SU-DHL-6 (cell line): ENCODE measurements around the gene COL6A2.

Experiments used
- H2AFZ ChIP-seq: fragments of 200-600 bp; sonication (generic); 2 replicates; pipeline ENCODE4 v1.6.1; 2014; ENCODE audit warnings: low read depth, mild to moderate bottlenecking, moderate library complexity, mixed read lengths, antibody characterized with exemption, low read length; ENCODE audit not compliant: severe bottlenecking
- H3F3A ChIP-seq: fragments of 200-600 bp; shearing (Covaris generic); 2 replicates; pipeline ENCODE4 v1.6.0; 2016; ENCODE audit warnings: antibody characterized with exemption, mild to moderate bottlenecking; ENCODE audit not compliant: insufficient read depth
- H3K27ac ChIP-seq: fragments of 200-600 bp; sonication (generic); 2 replicates; pipeline ENCODE4 v1.5.1; 2016; ENCODE audit warnings: low read depth, mild to moderate bottlenecking, low read length, moderate library complexity, mixed read lengths
- H3K27me3 ChIP-seq: fragments of 200-600 bp; sonication (generic), shearing (Covaris generic); 2 replicates; pipeline ENCODE4 v1.6.0; 2014; ENCODE audit warnings: mild to moderate bottlenecking, low read length
- H3K36me3 ChIP-seq: fragments of 200-600 bp; sonication (generic); 2 replicates; pipeline ENCODE4 v1.6.1; 2014; ENCODE audit warnings: mild to moderate bottlenecking, low read length, mixed read lengths
- H3K4me2 ChIP-seq: fragments of 300-600, 200-600 bp; shearing (Covaris generic), sonication (generic); 2 replicates; pipeline ENCODE4 v1.6.0; 2014; ENCODE audit warnings: low read length, low read depth, mild to moderate bottlenecking; ENCODE audit not compliant: poor library complexity, severe bottlenecking
- H3K4me3 ChIP-seq: fragments of 200-600 bp; sonication (generic); 2 replicates; pipeline ENCODE4 v1.5.1; 2014; ENCODE audit warnings: antibody characterized with exemption, low read length, mild to moderate bottlenecking, mixed read lengths; ENCODE audit not compliant: insufficient read depth, poor library complexity, severe bottlenecking
- H3K79me2 ChIP-seq: fragments of 200-600 bp; sonication (generic); 2 replicates; pipeline ENCODE4 v1.6.1; 2014; ENCODE audit warnings: mild to moderate bottlenecking, low read length, moderate library complexity; ENCODE audit not compliant: insufficient read depth
- H3K9ac ChIP-seq: fragments of 200-600 bp; sonication (generic); 2 replicates; pipeline ENCODE4 v1.7.0; 2014; ENCODE audit warnings: mild to moderate bottlenecking, low read length
- H3K9me2 ChIP-seq: fragments of 200-600 bp; sonication (generic); replicated peaks from 2 replicates; pipeline ENCODE4 v1.6.1; 2014; ENCODE audit warnings: low read length; ENCODE audit not compliant: insufficient read depth
- H3K9me3 ChIP-seq: fragments of 200-600 bp; sonication (generic); 2 replicates; pipeline ENCODE4 v1.6.1; 2014; ENCODE audit warnings: low read length, mixed read lengths; ENCODE audit not compliant: insufficient read depth
- H4K20me1 ChIP-seq: fragments of 200-600 bp; sonication (generic); 2 replicates; pipeline ENCODE4 v1.6.1; 2014; ENCODE audit warnings: low read depth, mild to moderate bottlenecking, antibody characterized with exemption, low read length, moderate library complexity, mixed read lengths
- EZH2phosphoT487 ChIP-seq: fragments of 200-600 bp; sonication (generic), shearing (Covaris generic); conservative IDR thresholded peaks from 2 replicates; pipeline ENCODE4 v1.6.1; 2018; ENCODE audit warnings: mild to moderate bottlenecking, antibody characterized with exemption, low read length, moderate library complexity, mixed read lengths
- TF ChIP-seq, protein P1 (sequence below): fragments of 200-600 bp; sonication (generic); IDR thresholded peaks from one replicate; pipeline ENCODE4 v1.5.1; 2017; ENCODE audit warnings: antibody characterized with exemption, mild to moderate bottlenecking, low read length, moderate library complexity; ENCODE audit not compliant: insufficient read depth, poor library complexity, severe bottlenecking

Gene COL6A2

DNA sequence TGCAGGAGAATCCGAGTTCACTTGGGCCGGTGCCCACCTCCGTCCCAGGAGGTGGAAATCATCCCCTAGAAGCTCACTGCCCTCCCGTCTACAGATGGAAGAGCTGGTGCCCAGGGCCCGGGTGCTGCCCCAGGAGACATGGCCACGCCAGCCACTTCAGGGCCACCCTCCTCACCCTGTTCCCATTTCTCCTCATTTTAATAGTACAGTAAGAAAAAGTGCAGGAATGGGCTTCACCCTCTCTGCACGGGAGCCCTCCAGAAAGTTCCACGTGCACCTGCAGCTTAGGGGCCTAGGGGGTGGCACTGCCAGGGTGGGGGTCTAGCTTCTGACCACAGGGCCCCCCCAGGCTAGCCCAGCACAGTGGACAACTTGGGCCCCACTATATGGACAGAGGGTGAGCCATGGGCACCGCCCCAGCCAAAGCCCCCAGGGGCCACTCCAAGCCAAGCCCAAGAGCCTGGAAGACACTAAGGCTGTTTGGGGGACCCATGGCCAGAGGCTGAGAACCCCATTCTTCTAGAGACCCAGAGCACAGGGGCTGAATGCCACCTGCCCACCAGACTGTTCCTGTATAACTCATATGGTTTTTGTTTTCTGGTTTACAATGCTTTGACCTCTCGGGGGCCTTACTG, 60.9 kb downstream of the COL6A2 start:
- Histone ChIP-seq H3K36me3 (no peaks in the 10 kb centered on the region), H3K27ac (no peak overlapping the region), H4K20me1 (no peaks in the 10 kb centered on the region), H3K9me2 (no peaks in the 10 kb centered on the region), H2AFZ (no peak overlapping the region), H3K4me2 (no peak overlapping the region), H3F3A (no peaks in the 10 kb centered on the region), H3K9ac (no peak overlapping the region), H3K4me3 (no peak overlapping the region), H3K79me2 (no peaks in the 10 kb centered on the region), H3K27me3 (no peaks in the 10 kb centered on the region), H3K9me3 (no peaks in the 10 kb centered on the region)
- TF ChIP-seq, protein P1, sequence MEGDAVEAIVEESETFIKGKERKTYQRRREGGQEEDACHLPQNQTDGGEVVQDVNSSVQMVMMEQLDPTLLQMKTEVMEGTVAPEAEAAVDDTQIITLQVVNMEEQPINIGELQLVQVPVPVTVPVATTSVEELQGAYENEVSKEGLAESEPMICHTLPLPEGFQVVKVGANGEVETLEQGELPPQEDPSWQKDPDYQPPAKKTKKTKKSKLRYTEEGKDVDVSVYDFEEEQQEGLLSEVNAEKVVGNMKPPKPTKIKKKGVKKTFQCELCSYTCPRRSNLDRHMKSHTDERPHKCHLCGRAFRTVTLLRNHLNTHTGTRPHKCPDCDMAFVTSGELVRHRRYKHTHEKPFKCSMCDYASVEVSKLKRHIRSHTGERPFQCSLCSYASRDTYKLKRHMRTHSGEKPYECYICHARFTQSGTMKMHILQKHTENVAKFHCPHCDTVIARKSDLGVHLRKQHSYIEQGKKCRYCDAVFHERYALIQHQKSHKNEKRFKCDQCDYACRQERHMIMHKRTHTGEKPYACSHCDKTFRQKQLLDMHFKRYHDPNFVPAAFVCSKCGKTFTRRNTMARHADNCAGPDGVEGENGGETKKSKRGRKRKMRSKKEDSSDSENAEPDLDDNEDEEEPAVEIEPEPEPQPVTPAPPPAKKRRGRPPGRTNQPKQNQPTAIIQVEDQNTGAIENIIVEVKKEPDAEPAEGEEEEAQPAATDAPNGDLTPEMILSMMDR, result no peak
- TF ChIP-seq EZH2phosphoT487, result no peak

DNA sequence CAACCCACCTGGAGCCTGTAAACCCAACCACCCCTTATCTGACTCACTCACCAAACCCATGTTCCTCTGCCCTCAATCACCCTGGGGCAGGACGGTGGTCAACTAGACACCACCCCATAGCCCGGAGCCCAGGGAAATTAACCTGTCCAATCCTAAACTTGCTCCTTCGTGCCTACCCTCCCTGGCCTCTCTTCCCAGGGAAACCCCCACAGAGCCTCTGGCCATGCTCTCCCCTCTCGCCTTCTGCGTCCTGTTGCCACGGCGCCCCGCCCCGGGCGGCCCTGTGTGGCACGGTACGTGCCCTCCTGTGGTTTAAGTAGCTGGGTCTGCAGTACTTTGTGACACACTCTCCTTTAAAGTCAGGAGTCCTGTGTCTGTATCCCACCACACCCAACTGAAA, 61.5 kb downstream of the COL6A2 start:
- Histone ChIP-seq H2AFZ (no peak overlapping the region), H3K79me2 (no peaks in the 10 kb centered on the region), H4K20me1 (no peaks in the 10 kb centered on the region), H3K36me3 (no peaks in the 10 kb centered on the region), H3K4me2 (no peak overlapping the region), H3K27me3 (no peaks in the 10 kb centered on the region), H3K9ac (no peak overlapping the region), H3K9me2 (no peaks in the 10 kb centered on the region), H3K4me3 (no peak overlapping the region), H3F3A (no peaks in the 10 kb centered on the region), H3K27ac (no peak overlapping the region), H3K9me3 (no peaks in the 10 kb centered on the region)
- TF ChIP-seq, protein P1, result no peak
- no peak for TF ChIP-seq EZH2phosphoT487

DNA sequence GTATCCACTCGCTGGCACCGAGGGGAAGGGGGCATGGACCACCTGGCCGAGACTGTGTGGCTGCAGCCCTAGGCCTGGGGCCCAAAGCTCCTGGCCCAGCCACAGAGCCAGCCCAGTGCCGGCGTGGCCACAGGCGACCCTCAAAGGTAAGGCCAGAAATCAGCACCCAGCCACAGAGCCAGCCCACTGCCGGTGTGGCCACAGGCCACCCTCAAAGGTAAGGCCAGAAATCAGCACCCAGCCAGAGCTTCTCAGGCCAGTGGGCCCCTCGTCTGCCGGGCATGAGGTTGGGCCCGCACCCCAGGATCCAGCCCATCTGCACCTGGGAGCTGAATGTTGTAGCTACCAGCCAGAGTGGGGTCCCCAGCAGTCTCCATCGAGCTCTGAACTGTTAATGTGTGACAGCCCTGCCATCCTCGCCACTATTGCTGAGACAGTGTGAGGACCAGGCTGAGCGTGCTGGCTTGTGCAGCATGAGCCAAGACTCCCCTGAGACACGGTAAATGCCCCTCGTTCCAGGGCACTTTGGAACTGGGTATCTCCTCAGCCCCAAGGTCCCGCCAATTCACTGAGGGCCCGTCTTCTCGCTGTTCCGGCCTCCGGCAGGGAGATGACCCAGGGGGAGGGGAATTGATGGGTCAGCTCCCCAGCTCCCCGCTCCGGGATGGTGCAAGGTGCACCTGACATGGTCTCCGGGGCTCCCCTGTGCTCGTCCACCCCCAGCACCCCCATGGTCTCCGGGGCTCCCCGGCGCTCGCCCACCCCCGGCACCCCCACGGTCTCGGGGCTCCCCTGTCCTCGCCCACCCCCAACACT, 62.1 kb downstream of the COL6A2 start:
- no peak for TF ChIP-seq EZH2phosphoT487
- TF ChIP-seq, protein P1, result no peak
- no peak overlapping the region for H3K27ac ChIP-seq
- H3K27me3 ChIP-seq, result no peaks in the 10 kb centered on the region
- no peaks in the 10 kb centered on the region for H3K79me2 ChIP-seq
- no peak overlapping the region for H3K9ac ChIP-seq
- H3K4me3 ChIP-seq, result no peak overlapping the region
- no peaks in the 10 kb centered on the region for H3K36me3 ChIP-seq
- H3K4me2 ChIP-seq, result no peak overlapping the region
- H3F3A ChIP-seq, result no peaks in the 10 kb centered on the region
- H4K20me1 ChIP-seq, result no peaks in the 10 kb centered on the region
- H2AFZ ChIP-seq, result no peak overlapping the region
- no peaks in the 10 kb centered on the region for H3K9me2 ChIP-seq
- H3K9me3 ChIP-seq, result no peaks in the 10 kb centered on the region
